Neural progenitor cell (in vitro differentiated cells): Measurements from ENCODE around the gene FGFR2.

ENCODE experiments used
- CTCF ChIP-seq: fragments of 200-600 bp; sonication (generic); IDR thresholded peaks from 2 replicates; pipeline ENCODE4 v1.5.1; 2017; ENCODE audit warnings: antibody characterized with exemption, mild to moderate bottlenecking
- EZH2 ChIP-seq: fragments of 200-600 bp; sonication (generic); IDR thresholded peaks from 2 replicates; pipeline ENCODE4 v1.6.1; 2017; ENCODE audit warnings: antibody characterized with exemption, mild to moderate bottlenecking, moderate library complexity
- EZH2phosphoT487 ChIP-seq: fragments of 200-600 bp; sonication (generic); IDR thresholded peaks from 2 replicates; pipeline ENCODE4 v1.6.1; 2017; ENCODE audit warnings: antibody characterized with exemption

DNA sequence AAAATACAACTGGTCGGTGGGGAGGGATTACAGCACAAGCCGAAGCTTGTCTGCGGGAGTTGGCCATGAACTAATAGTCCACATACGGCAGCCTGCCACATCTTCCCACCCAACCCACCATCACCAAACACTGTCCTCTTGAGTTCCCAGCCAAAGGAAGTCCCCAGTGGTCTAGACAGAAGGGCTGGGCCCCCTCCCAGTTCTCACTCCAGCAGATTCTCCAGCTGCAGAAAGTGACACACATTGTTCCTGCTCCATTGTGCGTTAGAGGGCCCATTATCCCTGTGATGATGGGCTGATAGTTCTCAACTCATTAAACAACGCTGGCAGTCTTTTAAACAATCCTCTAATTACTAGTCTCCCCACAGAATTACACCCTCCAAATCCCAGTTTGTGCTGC, 148.0 kb downstream of the FGFR2 start:
- no peak for TF ChIP-seq CTCF
- no peak for TF ChIP-seq EZH2
- peak; percentile 45 for TF ChIP-seq EZH2phosphoT487
